K562 (cell line): Measurements from ENCODE around the gene HTRA3. TPM values are rescaled to one million over a fixed set of nuclear protein-coding genes. Genes with fewer than 3 reads are reported as not detected.

Source experiments
- ATF1 ChIP-seq, 2 experiments: fragments of 450-650 bp in 1 of 2; IDR thresholded peaks; 2 replicates each; pipeline ENCODE4 v1.6.1; 2016; ENCODE audit warnings: missing compliant biosample characterization in 1 of 2, missing genetic modification characterization in 1 of 2
- HINFP ChIP-seq: fragments of 450-650 bp; conservative IDR thresholded peaks from 2 replicates; pipeline ENCODE4 v1.6.1; 2016; ENCODE audit warnings: missing genetic modification characterization, low read depth, mild to moderate bottlenecking, control low read depth, missing compliant biosample characterization
- SMAD1 ChIP-seq: fragments of 150-350 bp; IDR thresholded peaks from 2 replicates; pipeline ENCODE4 v1.6.1; 2014; ENCODE audit warnings: low read length, low read depth; ENCODE audit not compliant: partially characterized antibody
- TBP ChIP-seq: optimal IDR thresholded peaks from 2 replicates; pipeline ENCODE3; 2011; ENCODE audit warnings: low read depth, low read length, improper control_type of control experiment
- TRIM28 ChIP-seq: fragments of 450-650 bp; IDR thresholded peaks from 2 replicates; pipeline ENCODE4 v1.6.1; 2017
- ZNF3 ChIP-seq: fragments of 250-450 bp; sonication (Bioruptor Pico); IDR thresholded peaks from 2 replicates; pipeline ENCODE4 v1.5.0; 2021; ENCODE audit warnings: mild to moderate bottlenecking, moderate library complexity
- ZNF668 ChIP-seq: fragments of 250-450 bp; sonication (Bioruptor Pico); IDR thresholded peaks from 2 replicates; pipeline ENCODE4 v1.8.0; 2022; ENCODE audit warnings: mild to moderate bottlenecking, inconsistent platforms
- polyA plus RNA-seq, 8 experiments: library from polyadenylated mRNA; depleted of rRNA in 4 of 8; stranded (reverse) in 5 of 8; unstranded in 3 of 8; fragments of >200 nt; fragmentation: Nextera tagmentation in 2 of 8; fragmentation: Illumina TruSeq in 1 of 8; extraction: Ambion mirVana in 2 of 8; extraction: Trizol in 1 of 8; gene quantifications; 2 replicates each; pipeline versions ENCODE4 v1.2.1 to v1.2.3, GENCODE V29; 2011 to 2014; ENCODE audit warnings: inconsistent platforms in 1 of 8, missing spikeins in 1 of 8
- total RNA-seq, 7 experiments: library from RNA; depleted of rRNA in 6 of 7; stranded (reverse); fragments of >200 nt in 6 of 7; fragmentation: Illumina TruSeq in 2 of 7; extraction: Trizol in 2 of 7; gene quantifications; 2 replicates each; pipeline versions ENCODE4 v1.2.1 to v1.2.3, GENCODE V29; 2011 to 2021; ENCODE audit warnings: low replicate concordance in 1 of 7
- TF ChIP-seq, protein P1 (sequence below): fragments of 450-650 bp; IDR thresholded peaks from 2 replicates; pipeline ENCODE4 v1.6.1; 2014; ENCODE audit warnings: low read depth, mild to moderate bottlenecking, moderate library complexity, borderline replicate concordance
- TF ChIP-seq, protein P2 (sequence below), 2 experiments: fragments of 450-650 bp; formaldehyde crosslinking in 1 of 2; IDR thresholded peaks; 2 replicates each; pipeline versions ENCODE4 v1.4.0 to v1.6.1; 2014 to 2020; ENCODE audit warnings: mild to moderate bottlenecking in 2 of 2, borderline replicate concordance in 1 of 2, low read depth in 1 of 2

HTRA3 gene
- total and polyA plus RNA-seq, 9 of the 15 experiments (the other 6 are each of a cell fraction or from before 2014, with no cell fraction given) = 0.04 TPM; not detected in 8

GRCh38 chr4:8291036-8291682, 21.6 kb downstream of the HTRA3 start (continued):
- TF ChIP-seq, protein P1, sequence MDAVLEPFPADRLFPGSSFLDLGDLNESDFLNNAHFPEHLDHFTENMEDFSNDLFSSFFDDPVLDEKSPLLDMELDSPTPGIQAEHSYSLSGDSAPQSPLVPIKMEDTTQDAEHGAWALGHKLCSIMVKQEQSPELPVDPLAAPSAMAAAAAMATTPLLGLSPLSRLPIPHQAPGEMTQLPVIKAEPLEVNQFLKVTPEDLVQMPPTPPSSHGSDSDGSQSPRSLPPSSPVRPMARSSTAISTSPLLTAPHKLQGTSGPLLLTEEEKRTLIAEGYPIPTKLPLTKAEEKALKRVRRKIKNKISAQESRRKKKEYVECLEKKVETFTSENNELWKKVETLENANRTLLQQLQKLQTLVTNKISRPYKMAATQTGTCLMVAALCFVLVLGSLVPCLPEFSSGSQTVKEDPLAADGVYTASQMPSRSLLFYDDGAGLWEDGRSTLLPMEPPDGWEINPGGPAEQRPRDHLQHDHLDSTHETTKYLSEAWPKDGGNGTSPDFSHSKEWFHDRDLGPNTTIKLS = no peak
- TF ChIP-seq TRIM28 (no peak), TBP (no peak), HINFP (tag) (no peak), ZNF3 (CRISPR knock-in tag) (no peak), SMAD1 (no peak), ATF1 (CRISPR knock-in tag; IDR thresholded peaks at IDR 0.05) (no peak), ATF1 (tag; IDR thresholded peaks at IDR 0.05) (no peak), ZNF668 (CRISPR knock-in tag) (no peak)
- TF ChIP-seq, protein P2, sequence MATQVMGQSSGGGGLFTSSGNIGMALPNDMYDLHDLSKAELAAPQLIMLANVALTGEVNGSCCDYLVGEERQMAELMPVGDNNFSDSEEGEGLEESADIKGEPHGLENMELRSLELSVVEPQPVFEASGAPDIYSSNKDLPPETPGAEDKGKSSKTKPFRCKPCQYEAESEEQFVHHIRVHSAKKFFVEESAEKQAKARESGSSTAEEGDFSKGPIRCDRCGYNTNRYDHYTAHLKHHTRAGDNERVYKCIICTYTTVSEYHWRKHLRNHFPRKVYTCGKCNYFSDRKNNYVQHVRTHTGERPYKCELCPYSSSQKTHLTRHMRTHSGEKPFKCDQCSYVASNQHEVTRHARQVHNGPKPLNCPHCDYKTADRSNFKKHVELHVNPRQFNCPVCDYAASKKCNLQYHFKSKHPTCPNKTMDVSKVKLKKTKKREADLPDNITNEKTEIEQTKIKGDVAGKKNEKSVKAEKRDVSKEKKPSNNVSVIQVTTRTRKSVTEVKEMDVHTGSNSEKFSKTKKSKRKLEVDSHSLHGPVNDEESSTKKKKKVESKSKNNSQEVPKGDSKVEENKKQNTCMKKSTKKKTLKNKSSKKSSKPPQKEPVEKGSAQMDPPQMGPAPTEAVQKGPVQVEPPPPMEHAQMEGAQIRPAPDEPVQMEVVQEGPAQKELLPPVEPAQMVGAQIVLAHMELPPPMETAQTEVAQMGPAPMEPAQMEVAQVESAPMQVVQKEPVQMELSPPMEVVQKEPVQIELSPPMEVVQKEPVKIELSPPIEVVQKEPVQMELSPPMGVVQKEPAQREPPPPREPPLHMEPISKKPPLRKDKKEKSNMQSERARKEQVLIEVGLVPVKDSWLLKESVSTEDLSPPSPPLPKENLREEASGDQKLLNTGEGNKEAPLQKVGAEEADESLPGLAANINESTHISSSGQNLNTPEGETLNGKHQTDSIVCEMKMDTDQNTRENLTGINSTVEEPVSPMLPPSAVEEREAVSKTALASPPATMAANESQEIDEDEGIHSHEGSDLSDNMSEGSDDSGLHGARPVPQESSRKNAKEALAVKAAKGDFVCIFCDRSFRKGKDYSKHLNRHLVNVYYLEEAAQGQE (IDR thresholded peaks at IDR 0.05; ENCODE audit: borderline replicate concordance) = no peak
- TF ChIP-seq, protein P2 (CRISPR knock-in tag; IDR thresholded peaks at IDR 0.05; ENCODE audit: low read depth) = no peak
